NCI-H1417 (cell line): ENCODE results near the gene TCF12.

Experiments
- DNase-seq, 3 experiments: peaks; one replicate each; lab custom pipeline; 2025; lab: John Stamatoyannopoulos, UW

The TCF12 gene

DNA sequence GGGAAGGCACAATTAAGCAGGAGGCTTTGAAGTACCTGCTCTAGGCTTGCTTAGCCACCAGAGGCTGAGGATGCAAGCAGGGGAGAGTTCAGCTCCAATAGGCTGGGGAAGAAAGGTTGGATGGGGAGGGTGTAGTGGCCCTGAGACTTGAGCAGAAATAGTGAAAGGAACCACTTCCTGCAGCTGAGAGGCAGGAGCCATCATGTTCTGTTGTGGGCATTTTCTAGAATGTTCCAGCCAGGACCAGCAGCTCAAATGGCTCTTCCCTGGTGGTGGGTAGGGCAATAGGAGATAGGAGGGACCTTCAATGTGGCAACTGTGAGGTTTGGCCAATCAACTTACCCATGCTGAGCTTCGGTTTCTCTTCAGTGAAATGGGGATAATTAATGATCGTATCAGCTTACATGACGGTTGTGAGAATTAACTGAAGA lies 378.7 kb downstream of the TCF12 start:
- DNase-seq = peak; percentile 11 to 96 (median 82)

DNA sequence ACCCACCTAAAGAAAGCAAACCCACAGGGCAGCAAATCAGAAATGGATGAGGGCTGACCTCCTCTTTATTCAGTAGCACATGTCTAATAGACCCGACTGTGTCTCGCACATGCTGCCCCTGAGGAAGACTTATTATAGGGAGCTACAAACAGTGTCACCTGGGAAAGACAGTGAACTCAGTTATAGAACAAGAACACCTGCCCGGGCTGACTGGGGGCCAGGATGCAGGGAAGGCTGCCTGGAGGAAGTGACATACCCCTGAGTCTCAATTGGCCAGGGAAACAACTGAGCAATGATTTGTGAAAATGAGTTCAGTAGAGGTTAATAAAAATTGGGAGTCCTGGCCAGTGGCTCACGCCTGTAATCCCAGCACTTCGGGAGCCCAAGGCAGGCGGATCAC lies 379.2 kb downstream of the TCF12 start:
- DNase-seq = no peak

DNA sequence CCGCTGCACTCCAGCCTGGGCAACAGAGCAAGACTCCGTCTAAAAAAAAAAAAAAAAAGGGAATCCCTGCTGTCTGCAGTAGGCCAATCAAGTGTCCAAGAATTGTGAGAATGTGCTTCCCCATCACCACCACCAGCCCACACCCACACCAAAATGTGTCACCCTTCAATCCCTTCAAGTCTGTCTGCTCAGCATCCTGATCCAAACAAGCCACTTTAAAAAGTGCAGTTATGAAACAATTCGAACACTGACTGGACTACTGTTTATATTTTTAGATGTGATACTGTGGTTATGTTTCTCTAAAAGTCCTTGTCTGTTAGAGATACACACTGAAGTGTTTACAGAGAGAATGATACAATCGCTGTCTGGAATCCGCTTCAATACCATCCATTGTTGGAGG lies 379.8 kb downstream of the TCF12 start:
- DNase-seq = no peak

DNA sequence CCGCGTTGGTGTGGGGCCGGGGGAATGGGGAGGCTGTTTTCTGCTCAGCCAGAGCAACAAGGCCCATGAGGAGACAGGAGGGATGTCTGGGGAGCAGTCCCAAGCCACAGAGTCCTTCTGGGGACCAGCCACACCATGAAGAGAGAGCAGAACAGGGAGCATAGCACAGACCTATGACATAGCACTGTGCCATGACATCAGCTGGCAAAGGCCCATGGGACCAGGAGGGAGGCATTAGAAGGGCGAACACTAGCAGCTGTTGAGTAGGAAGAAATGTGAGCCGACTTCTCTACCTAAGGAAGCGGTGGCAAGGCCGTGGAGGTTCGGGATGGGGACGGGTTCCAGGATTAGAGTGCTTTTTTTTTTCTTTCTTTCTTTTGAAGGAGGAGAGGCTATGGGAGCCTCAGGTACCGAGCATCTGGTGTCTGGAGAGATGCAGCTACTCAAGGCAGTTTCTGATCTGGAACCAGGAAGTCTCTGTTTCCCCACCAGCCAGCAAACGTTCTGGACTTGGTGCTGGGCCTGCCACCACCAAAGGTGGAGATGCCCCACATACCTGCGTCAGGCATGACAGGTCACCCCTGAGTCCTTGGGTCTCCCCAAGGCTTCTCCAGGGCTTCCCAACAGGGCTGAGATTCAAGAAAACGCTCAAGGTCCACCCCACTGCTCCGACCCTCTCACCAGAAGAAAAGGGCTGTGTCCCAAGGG lies 380.6 kb downstream of the TCF12 start:
- DNase-seq = no peak

DNA sequence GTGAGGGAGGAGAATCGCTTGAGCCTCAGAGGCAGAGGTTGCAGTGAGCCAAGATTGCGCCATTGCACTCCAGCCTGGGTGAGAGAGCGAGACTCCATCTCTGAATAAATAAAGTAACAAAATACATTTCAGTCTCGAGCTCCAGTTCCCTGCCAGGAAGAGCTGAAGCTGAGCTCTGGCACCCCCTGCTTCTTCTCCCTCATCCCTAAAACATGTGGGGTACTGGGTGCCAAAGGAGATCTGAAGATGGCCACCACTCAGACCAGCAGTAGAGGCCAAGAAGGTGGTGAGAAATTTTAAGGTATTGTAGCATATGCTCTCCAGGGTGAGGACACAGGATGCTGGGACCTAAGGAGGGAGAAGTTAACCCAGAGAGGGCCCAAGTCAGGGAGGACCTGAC lies 382.9 kb downstream of the TCF12 start:
- no peak for DNase-seq

DNA sequence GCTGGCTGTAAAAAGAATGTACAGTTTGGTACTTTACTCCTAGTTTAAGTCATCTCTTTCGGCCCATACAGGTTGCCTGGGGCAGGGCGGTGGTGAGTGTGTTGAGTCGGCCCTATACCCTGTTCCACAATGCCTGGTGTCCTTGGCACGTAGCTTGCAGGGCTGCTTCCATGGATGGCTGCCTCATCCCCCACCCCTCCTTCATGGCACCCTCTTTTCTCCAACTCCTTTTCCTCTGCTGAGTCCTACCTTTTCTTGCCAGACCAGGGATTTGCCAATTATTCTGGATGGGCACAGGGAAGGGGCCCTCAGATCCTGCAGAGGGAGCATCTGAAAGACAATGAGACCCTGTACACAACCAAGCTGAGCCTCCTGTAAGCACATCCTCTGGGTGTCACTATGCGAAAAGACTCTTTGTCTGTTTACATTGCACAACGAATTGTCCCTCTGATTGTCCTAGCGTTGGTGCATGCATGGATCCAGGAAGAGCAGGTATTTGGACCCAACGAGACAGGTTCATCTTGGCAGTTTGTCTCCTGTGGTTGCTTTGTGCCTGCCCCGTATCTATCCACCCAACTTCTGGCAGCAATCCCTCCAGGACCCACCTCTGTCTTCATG lies 384.3 kb downstream of the TCF12 start:
- no peak for DNase-seq

DNA sequence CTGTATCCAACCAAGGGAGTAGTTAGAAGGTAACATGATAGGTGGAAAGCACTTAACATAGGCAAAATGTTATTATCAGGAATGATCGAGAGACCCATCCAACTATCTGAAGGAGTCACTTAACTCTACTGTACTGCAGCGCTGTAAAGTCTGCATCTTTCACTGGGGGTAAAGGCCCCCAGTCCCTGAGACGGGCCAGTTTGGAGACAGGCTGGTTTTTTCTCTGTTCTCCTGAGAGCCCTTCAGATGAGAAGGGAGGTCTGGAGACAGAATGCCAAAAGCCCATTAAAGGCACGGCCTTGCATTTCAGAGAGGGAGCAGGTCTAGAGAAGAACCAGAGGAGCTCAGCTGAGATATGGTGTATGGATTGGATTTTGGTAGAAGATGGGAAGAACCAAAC lies 386.6 kb downstream of the TCF12 start:
- peak in 2 of 3 experiments; percentile 45 to 46 for DNase-seq

DNA sequence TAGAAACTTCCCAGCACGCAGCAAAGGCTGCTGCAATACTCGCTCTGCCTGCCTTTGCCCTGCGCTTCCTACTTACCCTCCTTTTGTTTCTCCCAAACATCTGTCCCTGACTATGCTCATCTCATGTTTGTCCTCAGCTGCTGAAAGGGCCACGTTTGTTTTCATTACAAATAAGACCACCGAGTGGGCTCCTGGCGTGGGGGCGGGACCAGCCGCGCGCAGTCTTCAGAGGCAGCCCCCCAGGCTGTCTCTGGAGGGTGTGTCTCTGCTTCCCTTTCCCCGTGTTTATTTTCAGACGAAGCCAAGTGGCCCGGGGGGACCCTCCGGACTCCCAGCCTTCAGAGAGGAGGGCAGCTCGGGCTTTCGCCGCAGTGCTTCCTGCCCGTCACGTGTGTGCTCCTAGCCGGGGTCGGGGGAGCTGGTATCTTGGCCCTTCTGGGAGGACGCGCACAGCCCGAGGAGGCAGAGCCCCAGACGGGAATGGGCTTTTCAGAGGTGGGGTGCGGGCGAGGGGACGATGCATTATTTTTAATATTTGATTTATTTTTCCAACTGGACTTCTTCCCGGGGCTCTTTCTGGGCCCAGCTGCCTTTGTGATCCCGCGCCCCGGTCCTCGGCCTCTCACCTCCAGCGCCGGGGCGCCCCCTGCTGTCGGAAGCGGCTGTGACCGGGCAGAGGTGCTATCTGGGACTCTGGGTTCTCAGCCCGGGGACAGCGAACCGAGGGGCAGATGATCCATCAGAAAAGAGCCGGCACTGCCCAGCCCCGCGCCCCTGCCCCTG lies 387.9 kb downstream of the TCF12 start:
- DNase-seq = peak; percentile 76 to 96 (median 94)

DNA sequence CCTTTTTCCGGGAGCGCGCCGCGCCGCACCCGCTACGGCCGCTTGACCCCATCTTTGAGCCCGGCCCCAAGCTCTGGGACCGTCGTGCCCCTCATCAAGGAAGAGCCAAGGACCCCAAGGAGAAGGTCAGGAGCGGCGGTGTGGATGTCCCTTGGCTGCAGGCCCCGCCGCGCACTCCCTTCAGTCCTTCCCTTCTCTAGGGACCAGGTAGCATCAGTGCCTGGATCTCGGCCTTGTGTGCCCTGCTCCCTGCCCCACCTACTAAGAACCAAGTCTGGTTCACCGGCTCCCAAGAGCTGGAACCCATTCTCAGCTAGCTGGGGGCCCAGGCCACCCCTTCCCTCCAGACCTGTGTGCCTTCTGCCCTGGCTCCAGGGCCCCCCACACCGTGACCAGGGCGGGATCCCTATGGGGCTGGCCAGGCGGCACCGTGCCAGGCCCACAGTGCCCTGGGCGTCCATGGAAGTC lies 388.5 kb downstream of the TCF12 start:
- DNase-seq = no peak

DNA sequence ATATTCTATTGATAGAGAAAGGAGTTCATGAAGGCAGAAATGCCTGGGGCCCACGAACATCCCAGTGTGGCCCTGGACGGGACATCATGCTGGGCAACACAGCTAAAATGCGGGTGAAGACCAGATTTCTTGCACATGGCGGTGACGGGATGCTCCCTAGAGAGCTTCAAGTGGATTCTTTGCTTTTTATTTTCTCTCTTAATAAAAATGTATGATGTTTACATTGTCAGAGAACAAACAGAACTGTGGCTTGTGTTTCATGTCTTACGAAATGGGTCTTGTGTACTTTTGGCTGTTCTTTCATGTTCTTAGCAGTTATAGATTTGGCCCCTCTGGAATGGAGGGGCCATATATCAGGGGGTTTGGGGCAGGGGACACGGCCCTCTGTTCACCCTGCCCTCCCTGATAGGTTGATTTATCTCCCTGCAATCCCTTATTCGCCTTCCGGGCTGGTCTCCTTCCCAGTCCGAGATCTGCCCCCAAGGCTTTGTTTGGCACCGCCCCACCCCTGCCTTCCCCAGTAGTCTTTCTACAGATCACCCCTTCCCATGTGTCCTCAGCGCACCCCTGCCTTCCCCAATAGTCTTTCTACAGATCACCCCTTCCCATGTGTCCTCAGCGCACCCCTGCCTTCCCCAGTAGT lies 389.2 kb downstream of the TCF12 start:
- DNase-seq = peak in 1 of 3 experiments; percentile 30

DNA sequence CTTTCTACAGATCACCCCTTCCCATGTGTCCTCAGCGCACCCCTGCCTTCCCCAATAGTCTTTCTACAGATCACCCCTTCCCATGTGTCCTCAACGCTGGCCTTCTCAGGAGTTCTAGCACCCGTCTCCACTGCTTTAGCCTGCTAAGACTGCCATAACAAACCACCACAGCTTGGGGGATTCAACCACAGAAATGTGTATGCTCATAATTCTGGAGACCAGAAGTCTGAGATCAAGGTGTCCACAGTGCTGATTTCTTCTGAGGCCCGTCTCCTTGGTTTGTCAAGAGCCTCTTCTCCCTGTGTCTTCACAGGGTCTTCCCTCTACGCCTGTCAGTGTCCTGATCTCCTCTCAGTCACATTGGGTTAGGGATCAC lies 389.7 kb downstream of the TCF12 start:
- DNase-seq = no peak

DNA sequence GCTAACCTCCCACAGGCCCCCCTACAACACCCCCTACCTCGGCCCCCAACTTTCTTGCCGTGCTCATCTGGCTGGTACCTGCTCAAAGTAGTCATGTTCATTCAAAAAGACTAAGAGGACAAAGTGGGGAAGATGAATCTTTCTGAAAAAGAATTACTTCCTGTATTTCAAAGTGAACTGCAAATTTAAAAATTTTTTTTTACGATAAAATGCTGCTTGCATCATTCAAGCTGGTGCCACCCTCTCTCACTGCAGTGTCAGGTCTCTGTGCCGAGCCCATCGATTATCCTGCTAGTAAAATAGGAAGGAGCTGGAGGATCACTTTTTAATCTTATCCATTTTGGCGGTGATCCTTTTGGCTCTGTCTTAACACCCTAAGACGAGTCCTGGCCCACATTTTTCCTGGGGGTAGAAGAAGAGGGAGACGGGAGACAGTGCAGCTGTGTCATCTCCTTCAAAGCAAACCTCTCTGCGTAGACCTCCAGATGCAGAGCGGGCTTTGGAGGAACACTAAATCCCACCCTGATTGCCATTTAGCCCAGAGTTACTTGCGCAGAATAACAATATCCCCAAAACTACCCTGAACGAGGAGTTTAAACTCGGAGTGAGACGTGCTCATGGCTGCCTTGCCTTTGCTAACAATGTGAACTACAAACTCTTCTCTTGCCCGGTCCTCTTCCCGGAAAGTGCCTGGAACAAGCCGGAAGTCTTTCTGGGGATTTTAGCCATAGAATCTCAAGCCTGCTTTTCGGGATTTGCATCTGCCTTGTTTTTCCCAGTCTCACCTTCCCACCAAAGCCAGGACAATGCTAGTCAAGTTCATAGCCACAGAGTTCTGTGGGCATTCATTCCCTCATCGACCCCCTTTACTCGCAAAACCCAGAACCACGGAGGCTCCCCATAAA lies 391.7 kb downstream of the TCF12 start:
- DNase-seq = no peak

DNA sequence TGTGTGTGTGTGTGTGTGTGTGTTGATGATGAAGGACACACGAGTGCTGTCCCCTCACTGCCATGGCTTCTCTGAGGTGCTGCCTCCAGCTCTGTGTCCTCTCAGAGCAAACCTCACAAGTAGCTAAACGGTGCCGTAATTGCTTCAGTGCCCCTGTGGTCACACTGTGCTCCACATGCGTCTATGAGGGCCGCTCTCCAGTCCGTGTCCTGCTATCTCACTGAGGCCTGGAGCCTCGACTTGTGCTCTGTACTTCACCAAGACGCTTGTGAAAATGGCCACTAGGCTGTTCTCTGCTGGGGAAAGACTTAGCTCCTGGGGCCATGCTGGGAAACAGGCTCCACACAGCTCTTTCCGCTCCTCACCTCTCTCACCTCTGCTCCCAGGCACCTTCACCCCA lies 392.4 kb downstream of the TCF12 start:
- no peak for DNase-seq

DNA sequence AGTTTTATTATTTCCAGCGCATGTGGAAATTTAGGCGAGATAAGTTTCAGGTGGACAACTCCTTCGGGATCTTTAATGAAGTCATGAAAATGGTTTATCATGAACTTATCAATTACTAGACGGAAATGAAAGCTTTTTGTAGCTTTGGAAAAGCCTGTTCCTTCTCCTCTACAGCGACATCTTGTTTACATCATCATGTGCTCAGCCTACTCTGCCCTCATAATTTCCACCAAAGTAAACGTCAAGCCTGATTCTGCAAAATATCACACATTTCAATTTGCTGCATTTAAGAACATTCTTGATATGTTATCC lies 393.5 kb downstream of the TCF12 start:
- DNase-seq = no peak

DNA sequence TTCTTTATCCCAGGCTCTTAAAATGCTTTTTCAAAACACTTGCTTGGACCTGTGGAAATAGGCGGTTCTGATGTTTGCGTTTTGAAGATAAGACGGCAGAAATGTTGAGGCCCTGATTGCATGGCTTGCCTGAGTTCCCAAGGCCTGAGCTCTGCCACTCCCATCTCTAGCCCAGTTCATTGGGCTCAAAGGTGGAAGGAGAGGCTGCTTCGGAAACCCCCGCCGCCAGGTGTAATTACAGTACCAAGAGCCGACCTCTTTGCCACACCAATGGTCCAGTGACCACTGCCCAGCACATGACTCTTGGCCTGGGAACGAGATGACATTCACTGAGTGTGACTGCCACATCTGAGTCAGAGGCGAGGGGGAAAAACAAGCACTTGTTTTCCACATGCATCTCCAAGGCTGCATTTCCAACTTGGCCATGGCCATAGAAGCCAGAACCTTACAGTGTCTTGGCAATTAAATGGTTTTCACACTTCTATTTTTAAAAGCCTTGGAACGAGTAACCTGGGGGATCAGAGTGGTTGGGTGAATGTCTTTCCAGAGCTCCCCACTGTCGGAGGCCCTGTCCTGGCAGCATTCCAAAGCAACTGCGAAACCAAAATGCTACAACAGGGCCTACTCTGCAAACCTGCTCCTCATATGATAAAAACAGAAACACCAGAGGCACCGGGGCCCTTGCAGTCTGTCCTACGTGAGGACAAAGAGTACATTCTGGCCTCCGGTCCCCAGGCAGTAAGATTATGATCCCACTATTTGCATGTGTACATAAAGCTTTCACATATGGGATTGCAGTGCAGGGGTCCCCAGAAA lies 394.1 kb downstream of the TCF12 start:
- DNase-seq = no peak

DNA sequence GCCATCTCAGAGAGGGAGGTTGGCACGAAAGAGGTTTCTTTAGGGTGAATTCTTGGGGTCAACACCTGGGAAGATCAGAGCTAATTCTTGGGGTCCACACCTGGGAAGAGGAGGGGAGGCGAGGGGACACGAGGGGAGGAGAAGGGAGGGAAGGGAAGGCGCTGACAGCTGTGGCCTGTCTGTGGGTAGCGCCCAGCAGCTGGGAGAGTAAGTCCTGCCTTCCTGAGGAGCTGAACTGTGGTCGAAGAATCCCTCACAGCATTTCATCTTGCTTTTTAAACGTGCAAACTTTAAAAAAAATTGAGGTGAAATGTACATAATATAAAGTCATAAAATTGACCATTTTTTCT lies 394.7 kb downstream of the TCF12 start:
- no peak for DNase-seq

DNA sequence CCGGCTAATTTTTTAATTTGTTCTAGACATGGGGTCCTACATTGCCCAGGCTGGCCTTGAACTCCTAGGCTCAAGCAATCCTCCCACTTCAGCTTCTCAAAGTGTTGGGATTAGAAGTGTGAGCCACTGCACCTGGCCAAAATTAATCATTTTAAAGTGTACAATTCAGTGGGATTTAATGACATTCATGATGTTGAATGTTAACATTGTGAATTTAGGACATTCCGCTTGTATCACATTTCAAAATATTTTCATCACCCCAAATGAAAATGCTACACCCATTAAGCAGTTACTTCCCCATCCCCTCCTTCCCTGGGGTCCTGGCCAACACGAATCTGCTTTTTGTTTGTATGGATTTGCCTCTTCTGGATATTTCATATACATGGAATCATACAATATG lies 395.8 kb downstream of the TCF12 start:
- DNase-seq = no peak

DNA sequence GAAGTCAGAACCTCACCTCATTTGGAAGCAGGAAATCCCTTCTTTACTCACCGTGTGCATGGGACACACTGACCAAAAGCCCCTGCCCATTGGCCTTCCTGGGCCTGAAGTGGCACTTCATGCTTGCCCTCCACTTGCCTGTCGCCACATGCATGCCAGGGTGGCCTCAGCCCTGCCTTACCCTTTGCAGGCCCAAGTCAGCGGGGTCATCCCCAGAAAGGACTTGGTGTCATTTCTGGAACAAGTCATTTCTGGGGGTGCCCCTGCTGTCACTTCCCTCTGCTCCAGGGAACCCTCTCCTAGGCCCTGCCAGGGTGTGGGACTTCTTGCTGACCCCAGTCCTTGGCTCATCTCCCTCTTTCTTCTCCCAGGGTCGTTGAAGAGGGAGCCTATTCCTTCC lies 398.0 kb downstream of the TCF12 start:
- no peak for DNase-seq

DNA sequence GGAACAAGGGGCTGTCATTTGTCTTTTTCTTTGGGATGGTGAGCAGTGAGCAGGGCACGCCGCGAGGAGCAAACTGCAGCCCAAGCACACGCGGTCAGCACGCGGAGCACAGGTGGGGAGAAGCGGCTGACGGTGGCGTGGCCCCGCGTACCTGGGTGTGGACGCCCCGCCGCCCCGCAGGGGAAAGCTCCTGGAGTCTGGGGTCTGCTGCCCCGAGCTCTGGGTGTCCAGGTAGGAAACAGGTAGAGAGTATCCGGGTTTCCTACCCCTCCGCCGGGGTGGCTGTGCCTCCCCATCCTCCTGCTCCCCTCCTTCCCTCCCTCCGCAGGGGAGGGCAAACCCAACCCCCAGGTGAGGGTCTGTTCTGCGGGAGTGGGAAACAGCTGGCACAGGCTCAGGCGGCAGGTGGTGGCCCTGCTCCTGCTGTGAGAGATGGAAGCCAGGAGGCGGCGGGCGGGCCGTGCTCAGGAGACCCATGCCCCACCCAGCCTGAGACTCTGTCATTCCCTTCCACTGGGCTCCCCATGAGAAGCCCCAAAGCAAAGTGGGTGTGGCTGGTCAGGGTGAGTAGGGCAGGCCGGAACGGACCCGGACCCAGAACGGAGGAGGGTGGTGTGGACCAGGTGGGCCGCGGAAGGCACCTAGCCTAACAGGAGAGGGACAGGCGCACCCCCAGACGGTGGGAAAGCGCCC lies 400.9 kb downstream of the TCF12 start:
- DNase-seq = peak; percentile 25 to 96 (median 94)

DNA sequence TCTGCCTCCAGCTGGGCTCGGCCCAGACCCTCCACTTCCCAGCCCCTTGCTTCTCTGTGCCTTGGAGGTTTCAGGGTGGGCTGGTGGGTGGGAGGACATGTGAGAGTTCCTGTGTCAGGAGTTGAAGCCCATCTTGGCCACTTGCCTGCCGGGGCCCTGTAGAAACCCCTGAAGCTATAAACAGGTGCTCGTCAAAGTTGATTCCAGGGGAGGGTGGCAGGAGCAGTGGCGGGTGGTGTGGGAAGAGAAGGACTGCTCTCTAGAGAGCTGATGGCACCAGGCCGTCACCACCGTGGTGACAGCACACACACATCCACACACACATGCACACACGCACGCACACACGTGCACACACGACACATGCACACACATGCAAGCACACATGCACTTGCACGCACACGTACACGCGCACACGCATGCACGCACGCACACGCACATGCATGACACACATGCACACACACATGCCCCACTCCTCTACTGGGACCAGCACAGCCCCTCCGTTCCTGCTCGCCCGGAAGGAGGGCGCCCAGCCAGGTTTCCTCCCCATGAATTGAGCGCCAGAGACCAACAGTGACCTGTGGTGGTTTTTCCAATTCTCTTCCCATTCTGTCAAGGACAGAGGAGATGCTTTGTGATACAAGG lies 401.6 kb downstream of the TCF12 start:
- DNase-seq = peak in 2 of 3 experiments; percentile 7 to 84
